ENCODE results near the gene GALR3.

- TF ChIP-seq POLR2A (IDR thresholded peaks at IDR 0.05; ENCODE audit: extremely low read depth, insufficient read length) (no peak), MYC (IDR thresholded peaks at IDR 0.05; ENCODE audit: low read depth, low read length) (no peak)
- TF ChIP-seq, protein P1, sequence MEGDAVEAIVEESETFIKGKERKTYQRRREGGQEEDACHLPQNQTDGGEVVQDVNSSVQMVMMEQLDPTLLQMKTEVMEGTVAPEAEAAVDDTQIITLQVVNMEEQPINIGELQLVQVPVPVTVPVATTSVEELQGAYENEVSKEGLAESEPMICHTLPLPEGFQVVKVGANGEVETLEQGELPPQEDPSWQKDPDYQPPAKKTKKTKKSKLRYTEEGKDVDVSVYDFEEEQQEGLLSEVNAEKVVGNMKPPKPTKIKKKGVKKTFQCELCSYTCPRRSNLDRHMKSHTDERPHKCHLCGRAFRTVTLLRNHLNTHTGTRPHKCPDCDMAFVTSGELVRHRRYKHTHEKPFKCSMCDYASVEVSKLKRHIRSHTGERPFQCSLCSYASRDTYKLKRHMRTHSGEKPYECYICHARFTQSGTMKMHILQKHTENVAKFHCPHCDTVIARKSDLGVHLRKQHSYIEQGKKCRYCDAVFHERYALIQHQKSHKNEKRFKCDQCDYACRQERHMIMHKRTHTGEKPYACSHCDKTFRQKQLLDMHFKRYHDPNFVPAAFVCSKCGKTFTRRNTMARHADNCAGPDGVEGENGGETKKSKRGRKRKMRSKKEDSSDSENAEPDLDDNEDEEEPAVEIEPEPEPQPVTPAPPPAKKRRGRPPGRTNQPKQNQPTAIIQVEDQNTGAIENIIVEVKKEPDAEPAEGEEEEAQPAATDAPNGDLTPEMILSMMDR (IDR thresholded peaks at IDR 0.05; ENCODE audit: low read depth, low read length), result no peak
Observed at GRCh38 chr22:37797874-37798500, 25.2 kb upstream of the GALR3 start.

Data from NB4 (cell line).